Vagina (tissue), 2 donors: ENCODE results near the gene CD38. TPM values are rescaled to one million over a fixed set of nuclear protein-coding genes. Genes with fewer than 3 reads are reported as not detected.

Source experiments
- DNase-seq, 2 donors: peaks; one replicate each; pipeline ENCODE4 v3.0.0-alpha.2; 2017; ENCODE audit errors: extremely low spot score in 2 of 2
- H3K27ac ChIP-seq: fragments of 200-600 bp; sonication (generic); one replicate; pipeline ENCODE4 v1.5.1; 2019
- H3K27me3 ChIP-seq: fragments of 200-600 bp; sonication (generic); one replicate; pipeline ENCODE4 v1.5.1; 2019
- H3K36me3 ChIP-seq, 2 donors: fragments of 200-600 bp; sonication (generic); one replicate each; pipeline ENCODE4 v1.5.1; 2017 to 2019
- H3K4me1 ChIP-seq: fragments of 200-600 bp; sonication (generic); one replicate; pipeline ENCODE4 v1.5.1; 2019
- H3K4me3 ChIP-seq, 2 donors: fragments of 200-600 bp; sonication (generic); 1 replicate in 1 of 2; 2 replicates in 1 of 2; pipeline ENCODE4 v1.5.1; 2016 to 2019
- H3K9me3 ChIP-seq: fragments of 200-600 bp; sonication (generic); one replicate; pipeline ENCODE4 v1.5.1; 2019
- POLR2A ChIP-seq, 2 donors: fragments of 450-650 bp; IDR thresholded peaks; one replicate each; pipeline ENCODE4 v1.6.1; 2017; ENCODE audit warnings: antibody characterized with exemption in 2 of 2, mild to moderate bottlenecking in 2 of 2, moderate library complexity in 2 of 2
- POLR2AphosphoS5 ChIP-seq, 2 donors: sonication (generic); formaldehyde crosslinking; IDR thresholded peaks; one replicate each; pipeline ENCODE4 v1.9.0; 2017; ENCODE audit warnings: antibody characterized with exemption in 2 of 2, mild to moderate bottlenecking in 2 of 2, low read depth in 1 of 2; ENCODE audit not compliant: insufficient read depth in 1 of 2
- intact Hi-C: fragments of 100-400 bp; cut with DNase I; formaldehyde crosslinking; loops from one replicate; pipeline ENCODE4 v1.15.1; 2023
- total RNA-seq: library from RNA; depleted of rRNA; stranded (reverse); fragments of >200 nt; gene quantifications from one replicate; pipeline ENCODE4 v1.2.3, GENCODE V29; 2016
- TF ChIP-seq, protein P1 (sequence below), 3 experiments: fragments of 450-650 bp in 2 of 3; fragments of 200-600 bp in 1 of 3; sonication (generic) in 1 of 3; IDR thresholded peaks; one replicate each; pipeline ENCODE4 v1.5.1; 2017 to 2019; ENCODE audit warnings: antibody characterized with exemption in 3 of 3, mild to moderate bottlenecking in 2 of 3, moderate library complexity in 2 of 3

CD38 gene
- total RNA-seq, 1 donor from 2014 or later = 1.2 TPM

- TF ChIP-seq POLR2AphosphoS5 (IDR thresholded peaks at IDR 0.05; ENCODE audit: insufficient read depth in 1 of 2, low read depth in 1 of 2) = no peak
- TF ChIP-seq, protein P1, sequence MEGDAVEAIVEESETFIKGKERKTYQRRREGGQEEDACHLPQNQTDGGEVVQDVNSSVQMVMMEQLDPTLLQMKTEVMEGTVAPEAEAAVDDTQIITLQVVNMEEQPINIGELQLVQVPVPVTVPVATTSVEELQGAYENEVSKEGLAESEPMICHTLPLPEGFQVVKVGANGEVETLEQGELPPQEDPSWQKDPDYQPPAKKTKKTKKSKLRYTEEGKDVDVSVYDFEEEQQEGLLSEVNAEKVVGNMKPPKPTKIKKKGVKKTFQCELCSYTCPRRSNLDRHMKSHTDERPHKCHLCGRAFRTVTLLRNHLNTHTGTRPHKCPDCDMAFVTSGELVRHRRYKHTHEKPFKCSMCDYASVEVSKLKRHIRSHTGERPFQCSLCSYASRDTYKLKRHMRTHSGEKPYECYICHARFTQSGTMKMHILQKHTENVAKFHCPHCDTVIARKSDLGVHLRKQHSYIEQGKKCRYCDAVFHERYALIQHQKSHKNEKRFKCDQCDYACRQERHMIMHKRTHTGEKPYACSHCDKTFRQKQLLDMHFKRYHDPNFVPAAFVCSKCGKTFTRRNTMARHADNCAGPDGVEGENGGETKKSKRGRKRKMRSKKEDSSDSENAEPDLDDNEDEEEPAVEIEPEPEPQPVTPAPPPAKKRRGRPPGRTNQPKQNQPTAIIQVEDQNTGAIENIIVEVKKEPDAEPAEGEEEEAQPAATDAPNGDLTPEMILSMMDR (IDR thresholded peaks at IDR 0.05) = no peak
- TF ChIP-seq POLR2A (IDR thresholded peaks at IDR 0.05) = no peak
- H3K4me3 ChIP-seq = no peak overlapping the region
- intact Hi-C loops = no loop called here
- H3K9me3 ChIP-seq = no peaks in the 10 kb centered on the region
- H3K27ac ChIP-seq = no peak overlapping the region
- peaks cover 11% of the 10 kb centered on the region for H3K4me1 ChIP-seq
- H3K27me3 ChIP-seq = no peaks in the 10 kb centered on the region
- DNase-seq = no peak
- H3K36me3 ChIP-seq = no peaks in the 10 kb centered on the region
Measured at GRCh38 chr4:15891312-15891711, 113.2 kb downstream of the CD38 start.

DNA sequence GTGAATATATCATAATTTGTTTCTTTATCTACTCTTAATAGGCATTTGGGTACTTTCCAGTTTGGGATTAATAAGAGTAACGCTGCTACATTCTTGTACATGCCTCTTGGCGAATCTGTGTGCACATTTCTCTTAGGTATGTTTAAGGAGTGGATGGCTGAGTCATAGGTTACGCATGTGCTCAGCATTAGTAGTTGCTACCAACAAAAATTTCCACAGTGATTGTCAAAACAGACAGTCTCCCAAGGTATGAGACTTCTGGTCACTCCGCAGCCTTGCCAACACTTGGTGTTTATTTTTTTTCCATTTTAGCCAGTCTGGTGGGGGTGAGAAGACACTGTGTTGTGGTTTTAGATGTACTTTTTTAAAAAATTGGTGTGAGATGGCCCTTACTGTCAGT, 115.8 kb downstream of the CD38 start:
- H3K27ac ChIP-seq = peak overlapping the region; percentile 42
- no peaks in the 10 kb centered on the region for H3K9me3 ChIP-seq
- no peaks in the 10 kb centered on the region for H3K36me3 ChIP-seq
- intact Hi-C loops = no loop called here
- TF ChIP-seq POLR2A (IDR thresholded peaks at IDR 0.05) = no peak
- peak in 1 of 2 donors; percentile 81 for TF ChIP-seq POLR2AphosphoS5 (IDR thresholded peaks at IDR 0.05; ENCODE audit: insufficient read depth in 1 of 2, low read depth in 1 of 2)
- TF ChIP-seq, protein P1 (IDR thresholded peaks at IDR 0.05) = no peak
- no peaks in the 10 kb centered on the region for H3K27me3 ChIP-seq
- no peak overlapping the region for H3K4me3 ChIP-seq
- peaks cover 11% of the 10 kb centered on the region for H3K4me1 ChIP-seq
- peak in 1 of 2 donors; percentile 58 for DNase-seq

DNA sequence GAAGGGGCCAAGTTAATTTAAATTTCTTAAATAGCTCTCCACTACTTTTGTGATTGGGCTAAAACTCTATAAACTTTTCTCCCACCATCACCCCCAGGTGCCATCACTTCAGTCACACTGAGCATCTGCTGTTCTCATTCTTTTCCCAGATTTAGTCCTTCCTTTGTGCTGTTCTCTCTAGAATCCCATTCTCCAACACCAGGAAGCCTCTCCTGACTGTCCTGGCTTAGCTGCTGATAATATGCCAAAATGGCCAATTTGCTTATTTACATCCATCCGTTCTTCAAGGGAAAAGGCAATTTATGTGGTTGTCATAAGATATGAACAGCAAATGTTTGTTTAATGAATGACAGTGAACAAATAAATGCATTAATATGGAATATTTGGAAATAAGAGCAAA, 116.3 kb downstream of the CD38 start:
- Histone ChIP-seq H3K4me3 (no peak overlapping the region), H3K4me1 (peaks cover 11% of the 10 kb centered on the region), H3K27me3 (no peaks in the 10 kb centered on the region), H3K36me3 (no peaks in the 10 kb centered on the region), H3K9me3 (no peaks in the 10 kb centered on the region), H3K27ac (peak overlapping the region; percentile 42)
- no peak for DNase-seq
- intact Hi-C loops = no loop called here
- TF ChIP-seq POLR2AphosphoS5 (IDR thresholded peaks at IDR 0.05; ENCODE audit: insufficient read depth in 1 of 2, low read depth in 1 of 2) = no peak

DNA sequence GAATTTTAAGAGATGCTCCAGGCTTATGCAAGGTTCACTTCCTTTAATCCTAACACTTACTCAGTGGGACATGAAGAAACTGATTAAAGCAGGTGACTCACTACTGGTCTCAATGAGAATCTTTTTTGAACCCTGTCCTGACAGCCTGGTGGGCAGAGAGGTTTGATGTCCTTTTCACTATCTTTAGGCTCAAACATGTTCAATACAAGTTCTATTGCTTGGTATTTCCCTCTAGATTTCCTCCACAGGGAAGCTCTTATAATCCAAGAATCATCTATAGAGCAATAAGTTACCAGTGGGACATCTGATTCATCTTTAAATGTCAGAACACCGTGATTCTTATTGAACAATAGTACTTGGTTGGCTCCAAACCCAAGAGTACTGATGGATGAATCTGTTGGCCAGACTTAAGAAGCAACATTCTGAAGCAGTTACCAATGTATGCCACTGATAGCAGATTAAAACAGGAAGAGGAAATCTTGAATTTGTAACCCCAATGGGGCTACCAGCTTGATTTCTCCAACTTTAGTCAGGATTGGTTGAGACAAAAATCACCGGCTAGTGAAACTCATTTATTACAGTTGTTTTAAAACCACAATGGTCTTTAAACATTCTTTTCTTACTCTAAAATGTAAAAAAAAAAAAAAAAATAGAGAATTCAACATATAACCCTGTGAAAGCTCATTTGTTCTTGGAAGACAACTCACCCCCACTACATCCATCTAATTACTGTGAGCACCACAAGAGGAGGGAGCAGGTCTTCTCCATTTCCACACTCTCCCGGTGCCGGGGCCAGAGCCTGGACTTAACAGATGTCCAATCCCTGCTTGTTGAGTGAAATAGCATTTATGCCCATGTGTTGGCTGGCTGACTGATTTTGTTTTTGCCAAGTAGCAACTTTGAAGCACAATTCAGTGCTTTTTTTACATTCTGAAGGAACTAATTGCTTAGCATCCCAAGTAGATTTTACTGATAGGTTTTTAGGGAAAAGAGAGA, 117.1 kb downstream of the CD38 start:
- Histone ChIP-seq H3K9me3 (no peaks in the 10 kb centered on the region), H3K4me3 (no peak overlapping the region), H3K27ac (no peak overlapping the region), H3K36me3 (no peaks in the 10 kb centered on the region), H3K4me1 (peaks cover 11% of the 10 kb centered on the region), H3K27me3 (no peaks in the 10 kb centered on the region)
- no peak for TF ChIP-seq POLR2AphosphoS5 (IDR thresholded peaks at IDR 0.05; ENCODE audit: insufficient read depth in 1 of 2, low read depth in 1 of 2)
- no peak for DNase-seq
- intact Hi-C loops = no loop called here

GRCh38 chr4:15897577-15897976, 119.4 kb downstream of the CD38 start:
- Histone ChIP-seq H3K4me1 (peaks cover 11% of the 10 kb centered on the region), H3K4me3 (no peak overlapping the region), H3K36me3 (no peaks in the 10 kb centered on the region), H3K27ac (no peak overlapping the region), H3K9me3 (no peaks in the 10 kb centered on the region), H3K27me3 (no peaks in the 10 kb centered on the region)
- intact Hi-C loops = no loop called here
- DNase-seq = no peak
- TF ChIP-seq, protein P1 (IDR thresholded peaks at IDR 0.05) = no peak
- TF ChIP-seq POLR2AphosphoS5 (IDR thresholded peaks at IDR 0.05; ENCODE audit: insufficient read depth in 1 of 2, low read depth in 1 of 2) (no peak), POLR2A (IDR thresholded peaks at IDR 0.05) (no peak)

DNA sequence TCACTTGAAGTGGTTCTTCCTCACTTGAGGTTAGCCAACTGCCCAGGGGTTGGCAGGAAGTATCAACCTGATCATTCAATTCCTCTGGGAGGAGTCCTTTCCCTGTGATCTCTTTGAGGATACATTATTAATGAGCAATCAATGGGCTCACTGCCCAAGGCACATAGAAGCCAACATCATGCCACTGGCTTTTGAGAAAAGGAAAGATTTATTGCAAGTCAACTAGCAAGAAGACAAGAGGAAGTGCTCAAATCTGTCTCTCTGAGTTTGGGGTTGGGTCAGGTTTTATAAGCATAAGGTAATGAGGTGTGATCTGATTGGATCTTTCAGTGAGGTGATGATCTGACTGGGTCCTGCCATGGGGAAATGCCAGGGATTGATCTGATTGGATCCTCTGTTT, 120.8 kb downstream of the CD38 start:
- TF ChIP-seq POLR2A (IDR thresholded peaks at IDR 0.05) = no peak
- TF ChIP-seq, protein P1 (IDR thresholded peaks at IDR 0.05) = no peak
- no peak for TF ChIP-seq POLR2AphosphoS5 (IDR thresholded peaks at IDR 0.05; ENCODE audit: insufficient read depth in 1 of 2, low read depth in 1 of 2)
- Histone ChIP-seq H3K9me3 (no peaks in the 10 kb centered on the region), H3K27me3 (no peaks in the 10 kb centered on the region), H3K4me1 (peaks cover 11% of the 10 kb centered on the region), H3K4me3 (no peak overlapping the region), H3K36me3 (no peaks in the 10 kb centered on the region), H3K27ac (no peak overlapping the region)
- intact Hi-C loops = no loop called here
- no peak for DNase-seq
